Neural cell (in vitro differentiated cells): Measurements from ENCODE around the gene FHIP1A.

Source experiments
- EP300 ChIP-seq: fragments of 450-650 bp; conservative IDR thresholded peaks from 2 replicates; pipeline ENCODE4 v1.6.1; 2014; ENCODE audit warnings: antibody characterized with exemption, mild to moderate bottlenecking, moderate library complexity; ENCODE audit not compliant: poor library complexity, severe bottlenecking
- TF ChIP-seq, protein P1 (sequence below): fragments of 450-650 bp; IDR thresholded peaks from 2 replicates; pipeline ENCODE4 v1.5.1; 2014; ENCODE audit warnings: antibody characterized with exemption, mild to moderate bottlenecking, moderate library complexity; ENCODE audit not compliant: poor library complexity, severe bottlenecking

DNA sequence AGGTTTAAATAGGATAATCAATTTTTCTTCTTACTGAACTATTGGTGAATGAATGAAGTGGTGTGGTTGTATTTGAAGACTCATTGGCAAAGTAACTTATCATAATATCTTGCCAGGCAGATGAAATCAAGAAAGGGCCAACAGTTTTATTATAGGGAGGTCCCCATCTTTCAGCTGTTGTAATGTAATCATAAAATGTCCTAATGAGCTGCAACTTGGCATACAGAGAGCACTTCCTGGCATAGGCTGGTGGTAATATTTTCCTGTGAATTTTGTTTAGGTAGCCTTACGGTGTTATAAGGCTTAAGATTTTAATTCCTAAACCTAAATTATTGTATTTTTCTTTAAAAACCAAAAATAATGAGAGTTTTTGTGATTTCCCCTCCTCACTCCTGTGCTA lies 17.5 kb downstream of the FHIP1A start:
- TF ChIP-seq, protein P1, sequence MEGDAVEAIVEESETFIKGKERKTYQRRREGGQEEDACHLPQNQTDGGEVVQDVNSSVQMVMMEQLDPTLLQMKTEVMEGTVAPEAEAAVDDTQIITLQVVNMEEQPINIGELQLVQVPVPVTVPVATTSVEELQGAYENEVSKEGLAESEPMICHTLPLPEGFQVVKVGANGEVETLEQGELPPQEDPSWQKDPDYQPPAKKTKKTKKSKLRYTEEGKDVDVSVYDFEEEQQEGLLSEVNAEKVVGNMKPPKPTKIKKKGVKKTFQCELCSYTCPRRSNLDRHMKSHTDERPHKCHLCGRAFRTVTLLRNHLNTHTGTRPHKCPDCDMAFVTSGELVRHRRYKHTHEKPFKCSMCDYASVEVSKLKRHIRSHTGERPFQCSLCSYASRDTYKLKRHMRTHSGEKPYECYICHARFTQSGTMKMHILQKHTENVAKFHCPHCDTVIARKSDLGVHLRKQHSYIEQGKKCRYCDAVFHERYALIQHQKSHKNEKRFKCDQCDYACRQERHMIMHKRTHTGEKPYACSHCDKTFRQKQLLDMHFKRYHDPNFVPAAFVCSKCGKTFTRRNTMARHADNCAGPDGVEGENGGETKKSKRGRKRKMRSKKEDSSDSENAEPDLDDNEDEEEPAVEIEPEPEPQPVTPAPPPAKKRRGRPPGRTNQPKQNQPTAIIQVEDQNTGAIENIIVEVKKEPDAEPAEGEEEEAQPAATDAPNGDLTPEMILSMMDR, result no peak
- TF ChIP-seq EP300, result no peak
